Measurements from ENCODE around the gene FUT7. TPM values are rescaled to one million over a fixed set of nuclear protein-coding genes. Genes with fewer than 3 reads are reported as not detected.

FUT7 gene
- polyA plus RNA-seq, 3 donors: 6.1 to 13.4 (median 10.5) TPM

DNA sequence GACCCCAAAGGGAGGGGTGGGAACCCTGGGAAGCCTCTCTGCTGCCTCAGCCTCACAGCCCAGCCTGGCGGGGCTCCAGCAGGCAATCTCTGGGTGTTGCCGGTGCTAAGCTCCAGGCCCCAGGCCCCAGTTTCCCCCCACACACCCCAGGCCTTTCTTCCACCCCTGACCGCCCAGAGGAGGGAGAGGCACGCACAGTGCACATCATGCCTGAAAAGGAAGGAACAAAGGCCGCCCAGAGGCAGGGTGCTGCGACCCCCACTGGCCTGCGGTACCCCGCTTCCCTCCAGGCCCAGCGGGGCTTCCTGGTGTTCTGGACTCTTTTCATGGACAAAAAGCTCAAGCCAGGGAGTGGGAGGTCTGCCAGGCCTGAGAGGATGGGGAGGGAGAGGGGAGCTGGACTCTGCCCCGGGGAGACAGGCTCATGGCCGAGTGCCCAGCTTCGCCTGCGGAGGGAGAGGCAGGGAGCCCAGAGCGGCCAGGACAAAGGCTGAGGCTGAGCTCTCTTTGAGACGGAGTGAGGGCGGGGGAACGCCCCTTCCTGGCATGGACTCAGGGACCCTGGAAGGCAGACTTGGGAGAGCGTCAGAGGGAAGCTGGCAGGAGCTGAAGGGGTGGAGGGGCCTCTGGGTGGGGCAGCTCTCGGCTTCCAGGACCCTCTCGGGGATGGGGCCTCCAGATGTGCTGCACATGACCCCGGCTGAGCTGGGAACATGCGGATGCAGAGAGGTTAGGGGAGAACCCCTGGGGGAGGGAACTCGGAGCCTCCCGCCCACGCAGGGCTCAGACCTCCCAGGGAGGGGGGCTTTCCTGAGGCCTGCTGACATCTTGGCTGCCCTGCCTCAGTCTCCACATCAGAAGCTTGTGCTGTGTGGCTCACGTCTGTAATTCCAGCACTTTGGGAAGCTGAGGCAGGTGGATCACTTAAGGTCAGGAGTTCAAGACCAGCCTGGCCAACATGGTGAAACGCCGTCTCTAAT, 23.8 kb upstream of the FUT7 start:
- Histone ChIP-seq H3K79me2 (ENCODE audit: insufficient read depth, low read length) (no peaks in the 10 kb centered on the region), H3K27me3 (ENCODE audit: control insufficient read depth in 2 of 2, insufficient read depth in 2 of 2, low read length in 2 of 2) (peaks cover 13 to 43% of the 10 kb centered on the region in 2 donors), H3K27ac (ENCODE audit: low read depth in 1 of 2, low read length in 2 of 2) (no peak overlapping the region), H3K36me3 (replicated peaks in 1 of 2; ENCODE audit: control insufficient read depth in 1 of 2, insufficient read depth in 2 of 2, low read length in 2 of 2) (no peaks in the 10 kb centered on the region), H3K4me3 (replicated peaks in 1 of 3; ENCODE audit: low read depth in 2 of 3, low read length in 3 of 3) (no peak overlapping the region), H2AFZ (ENCODE audit: insufficient read depth, low read depth, low read length, poor library complexity, severe bottlenecking) (no peak overlapping the region), H3K9me3 (replicated peaks in 1 of 2; ENCODE audit: control insufficient read depth in 1 of 2, insufficient read depth in 1 of 2, low read length in 2 of 2) (peaks cover 0 to 5% of the 10 kb centered on the region in 2 donors), H3K9ac (ENCODE audit: insufficient read depth, low read length, poor library complexity, severe bottlenecking) (no peak overlapping the region), H3K4me1 (ENCODE audit: control insufficient read depth in 1 of 2, insufficient read depth in 2 of 2, low read length in 2 of 2) (peaks cover 0 to 10% of the 10 kb centered on the region in 2 donors), H3K4me2 (replicated peaks; ENCODE audit: extremely low read depth, low read length, poor library complexity, severe bottlenecking) (no peak overlapping the region), H4K20me1 (ENCODE audit: insufficient read depth, low read length) (no peaks in the 10 kb centered on the region)
- no peak for DNase-seq
- WGBS (ENCODE audit: insufficient coverage): 78% methylated on average over 24 of the region's 28 CpGs
- peaks cover 45 to 67% (median 47%) of the 10 kb centered on the region in 3 donors for H3K27me3 Mint-ChIP-seq (ENCODE audit: low read depth in 3 of 3)
- no peak overlapping the region for H3K4me3 Mint-ChIP-seq
- no peaks in the 10 kb centered on the region for H3K36me3 Mint-ChIP-seq
- no peaks in the 10 kb centered on the region for H3K9me3 Mint-ChIP-seq
- peaks cover 14% of the 10 kb centered on the region for H3K4me1 Mint-ChIP-seq
- TF ChIP-seq, protein P1, sequence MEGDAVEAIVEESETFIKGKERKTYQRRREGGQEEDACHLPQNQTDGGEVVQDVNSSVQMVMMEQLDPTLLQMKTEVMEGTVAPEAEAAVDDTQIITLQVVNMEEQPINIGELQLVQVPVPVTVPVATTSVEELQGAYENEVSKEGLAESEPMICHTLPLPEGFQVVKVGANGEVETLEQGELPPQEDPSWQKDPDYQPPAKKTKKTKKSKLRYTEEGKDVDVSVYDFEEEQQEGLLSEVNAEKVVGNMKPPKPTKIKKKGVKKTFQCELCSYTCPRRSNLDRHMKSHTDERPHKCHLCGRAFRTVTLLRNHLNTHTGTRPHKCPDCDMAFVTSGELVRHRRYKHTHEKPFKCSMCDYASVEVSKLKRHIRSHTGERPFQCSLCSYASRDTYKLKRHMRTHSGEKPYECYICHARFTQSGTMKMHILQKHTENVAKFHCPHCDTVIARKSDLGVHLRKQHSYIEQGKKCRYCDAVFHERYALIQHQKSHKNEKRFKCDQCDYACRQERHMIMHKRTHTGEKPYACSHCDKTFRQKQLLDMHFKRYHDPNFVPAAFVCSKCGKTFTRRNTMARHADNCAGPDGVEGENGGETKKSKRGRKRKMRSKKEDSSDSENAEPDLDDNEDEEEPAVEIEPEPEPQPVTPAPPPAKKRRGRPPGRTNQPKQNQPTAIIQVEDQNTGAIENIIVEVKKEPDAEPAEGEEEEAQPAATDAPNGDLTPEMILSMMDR (IDR thresholded peaks at IDR 0.05): no peak
- no peak overlapping the region for H3K27ac Mint-ChIP-seq
- intact Hi-C loops (cut with micrococcal nuclease): no loop called here

DNA sequence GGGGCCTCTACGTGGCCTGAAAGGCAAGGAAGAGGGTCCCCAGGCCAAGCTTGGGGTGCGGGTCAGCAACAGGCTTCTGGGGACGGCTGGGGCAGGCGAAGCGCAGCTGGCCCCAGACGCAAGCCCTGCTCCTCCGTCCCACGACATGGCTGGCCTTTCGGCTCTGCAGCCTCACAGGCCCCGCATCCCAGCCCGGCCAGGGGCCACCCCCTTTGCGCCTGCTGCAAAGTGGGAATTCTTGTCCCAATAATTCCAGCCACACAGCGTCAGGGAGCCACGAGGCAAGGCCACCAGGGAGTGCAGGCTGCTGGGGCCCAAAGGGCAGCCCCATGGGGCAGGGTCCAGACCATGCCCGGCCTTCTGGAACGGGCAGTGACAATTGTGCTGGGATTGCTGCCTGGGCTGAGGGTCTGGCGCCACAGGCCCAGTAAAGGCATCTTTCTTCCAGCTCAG, 23.1 kb upstream of the FUT7 start:
- no peak for DNase-seq
- Histone ChIP-seq H3K4me1 (ENCODE audit: control insufficient read depth in 1 of 2, insufficient read depth in 2 of 2, low read length in 2 of 2) (peaks cover 0 to 10% of the 10 kb centered on the region in 2 donors), H3K27ac (ENCODE audit: low read depth in 1 of 2, low read length in 2 of 2) (no peak overlapping the region), H3K9ac (ENCODE audit: insufficient read depth, low read length, poor library complexity, severe bottlenecking) (no peak overlapping the region), H4K20me1 (ENCODE audit: insufficient read depth, low read length) (no peaks in the 10 kb centered on the region), H3K36me3 (replicated peaks in 1 of 2; ENCODE audit: control insufficient read depth in 1 of 2, insufficient read depth in 2 of 2, low read length in 2 of 2) (no peaks in the 10 kb centered on the region), H2AFZ (ENCODE audit: insufficient read depth, low read depth, low read length, poor library complexity, severe bottlenecking) (no peak overlapping the region), H3K9me3 (replicated peaks in 1 of 2; ENCODE audit: control insufficient read depth in 1 of 2, insufficient read depth in 1 of 2, low read length in 2 of 2) (peaks cover 0 to 5% of the 10 kb centered on the region in 2 donors), H3K79me2 (ENCODE audit: insufficient read depth, low read length) (no peaks in the 10 kb centered on the region), H3K27me3 (ENCODE audit: control insufficient read depth in 2 of 2, insufficient read depth in 2 of 2, low read length in 2 of 2) (peaks cover 13 to 50% of the 10 kb centered on the region in 2 donors), H3K4me2 (replicated peaks; ENCODE audit: extremely low read depth, low read length, poor library complexity, severe bottlenecking) (no peak overlapping the region), H3K4me3 (replicated peaks in 1 of 3; ENCODE audit: low read depth in 2 of 3, low read length in 3 of 3) (no peak overlapping the region)
- Mint-ChIP-seq H3K4me3 (peak overlapping the region in 1 of 2 donors; percentile 15), H3K9me3 (peaks cover 0 to under 1% (median 0%) of the 10 kb centered on the region in 7 donors), H3K4me1 (peaks cover 14% of the 10 kb centered on the region), H3K27ac (no peak overlapping the region), H3K36me3 (no peaks in the 10 kb centered on the region), H3K27me3 (ENCODE audit: low read depth in 3 of 3) (peaks cover 47 to 67% (median 50%) of the 10 kb centered on the region in 3 donors)
- intact Hi-C loops (cut with micrococcal nuclease): no loop called here
- WGBS (ENCODE audit: insufficient coverage): 96% methylated on average over 16 of the region's 17 CpGs
- TF ChIP-seq, protein P1 (IDR thresholded peaks at IDR 0.05): no peak

Data from CD14-positive monocyte (primary cell).